HG03066 (cell line): ENCODE measurements around the gene APEH.

Experiments
- ATAC-seq: cut with Tn5 transposase; IDR thresholded peaks from one replicate; pipeline ENCODE4 v1.9.1; 2021; ENCODE audit warnings: low read depth; ENCODE audit not compliant: unreplicated experiment

Gene APEH

DNA sequence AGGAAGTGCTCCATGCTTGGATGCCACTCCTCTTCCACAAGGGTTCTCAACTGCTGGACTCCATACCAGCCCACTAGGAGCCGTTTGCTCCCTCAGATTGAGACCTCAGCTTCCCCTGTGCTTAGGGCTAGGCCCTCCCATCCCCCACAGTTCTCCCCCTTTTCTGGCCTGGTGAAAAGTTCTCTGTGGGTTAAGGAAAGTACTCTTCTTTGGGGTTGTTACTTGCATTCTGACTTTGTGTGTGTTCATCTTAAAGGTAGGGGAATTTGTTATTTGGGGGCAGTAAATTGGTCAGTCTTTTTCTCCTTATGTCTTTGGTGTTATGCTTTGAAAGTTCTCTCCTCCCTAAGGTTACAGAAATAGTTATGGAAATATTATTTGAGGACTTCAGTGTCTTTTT is 24.0 kb upstream of the APEH start:
- no peak for ATAC-seq

DNA sequence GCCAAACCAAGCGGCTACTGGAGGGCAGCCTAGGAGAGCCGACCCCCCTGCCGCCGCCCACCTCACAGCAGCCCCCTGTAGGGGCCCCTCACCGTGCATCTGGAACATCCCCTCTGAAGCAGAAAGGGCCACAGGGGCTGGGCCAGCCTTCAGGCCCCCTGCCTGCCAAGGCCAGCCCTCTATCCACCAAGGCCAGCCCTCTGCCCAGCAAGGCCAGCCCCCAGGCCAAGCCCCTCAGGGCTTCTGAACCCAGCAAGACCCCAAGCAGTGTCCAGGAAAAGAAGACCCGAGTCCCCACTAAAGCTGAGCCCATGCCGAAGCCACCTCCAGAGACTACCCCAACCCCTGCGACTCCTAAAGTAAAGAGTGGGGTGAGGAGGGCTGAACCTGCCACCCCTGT is 23.5 kb upstream of the APEH start:
- ATAC-seq: no peak

DNA sequence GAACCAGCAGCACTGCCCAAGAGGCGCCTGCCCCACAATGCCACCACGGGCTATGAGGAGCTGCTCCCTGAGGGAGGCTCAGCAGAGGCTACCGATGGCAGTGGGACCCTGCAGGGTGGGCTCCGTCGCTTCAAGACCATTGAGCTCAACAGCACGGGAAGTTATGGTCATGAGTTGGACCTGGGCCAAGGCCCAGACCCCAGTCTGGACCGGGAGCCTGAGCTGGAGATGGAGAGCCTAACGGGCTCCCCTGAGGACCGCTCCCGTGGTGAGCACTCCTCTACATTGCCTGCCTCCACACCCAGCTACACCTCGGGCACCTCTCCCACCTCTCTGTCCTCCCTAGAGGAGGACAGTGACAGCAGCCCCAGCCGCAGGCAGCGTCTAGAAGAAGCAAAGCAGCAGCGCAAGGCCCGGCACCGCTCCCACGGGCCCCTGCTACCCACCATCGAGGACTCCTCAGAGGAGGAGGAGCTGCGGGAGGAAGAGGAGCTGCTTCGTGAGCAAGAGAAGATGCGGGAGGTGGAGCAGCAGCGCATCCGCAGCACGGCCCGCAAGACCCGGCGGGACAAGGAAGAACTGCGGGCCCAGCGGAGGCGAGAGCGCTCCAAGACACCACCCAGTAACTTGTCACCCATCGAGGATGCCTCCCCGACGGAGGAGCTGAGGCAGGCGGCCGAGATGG is 21.8 kb upstream of the APEH start:
- ATAC-seq: no peak

DNA sequence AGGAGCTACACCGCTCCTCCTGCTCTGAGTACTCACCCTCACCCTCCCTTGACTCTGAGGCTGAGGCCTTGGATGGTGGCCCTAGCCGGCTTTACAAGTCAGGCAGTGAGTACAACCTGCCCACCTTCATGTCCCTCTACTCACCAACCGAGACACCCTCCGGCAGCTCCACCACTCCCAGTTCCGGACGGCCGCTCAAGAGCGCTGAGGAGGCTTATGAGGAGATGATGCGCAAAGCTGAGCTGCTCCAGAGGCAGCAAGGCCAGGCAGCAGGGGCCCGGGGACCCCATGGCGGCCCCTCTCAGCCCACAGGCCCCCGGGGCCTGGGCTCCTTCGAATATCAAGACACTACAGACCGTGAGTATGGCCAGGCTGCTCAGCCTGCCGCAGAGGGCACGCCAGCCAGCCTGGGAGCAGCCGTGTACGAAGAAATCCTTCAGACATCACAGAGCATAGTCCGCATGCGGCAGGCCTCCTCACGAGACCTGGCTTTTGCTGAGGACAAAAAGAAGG is 21.2 kb upstream of the APEH start:
- ATAC-seq: no peak

DNA sequence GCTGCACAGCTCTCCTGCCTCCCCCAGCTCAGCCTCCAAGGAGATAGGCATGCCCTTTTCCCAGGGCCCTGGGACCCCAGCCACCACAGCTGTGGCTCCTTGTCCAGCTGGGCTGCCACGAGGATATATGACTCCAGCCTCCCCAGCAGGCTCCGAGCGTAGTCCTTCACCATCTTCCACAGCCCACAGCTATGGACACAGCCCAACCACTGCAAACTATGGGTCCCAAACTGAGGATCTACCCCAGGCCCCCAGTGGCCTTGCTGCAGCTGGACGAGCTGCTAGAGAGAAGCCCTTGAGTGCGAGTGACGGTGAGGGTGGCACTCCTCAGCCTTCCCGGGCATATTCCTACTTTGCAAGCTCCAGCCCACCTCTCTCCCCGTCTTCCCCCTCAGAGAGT is 20.5 kb upstream of the APEH start:
- ATAC-seq: no peak

DNA sequence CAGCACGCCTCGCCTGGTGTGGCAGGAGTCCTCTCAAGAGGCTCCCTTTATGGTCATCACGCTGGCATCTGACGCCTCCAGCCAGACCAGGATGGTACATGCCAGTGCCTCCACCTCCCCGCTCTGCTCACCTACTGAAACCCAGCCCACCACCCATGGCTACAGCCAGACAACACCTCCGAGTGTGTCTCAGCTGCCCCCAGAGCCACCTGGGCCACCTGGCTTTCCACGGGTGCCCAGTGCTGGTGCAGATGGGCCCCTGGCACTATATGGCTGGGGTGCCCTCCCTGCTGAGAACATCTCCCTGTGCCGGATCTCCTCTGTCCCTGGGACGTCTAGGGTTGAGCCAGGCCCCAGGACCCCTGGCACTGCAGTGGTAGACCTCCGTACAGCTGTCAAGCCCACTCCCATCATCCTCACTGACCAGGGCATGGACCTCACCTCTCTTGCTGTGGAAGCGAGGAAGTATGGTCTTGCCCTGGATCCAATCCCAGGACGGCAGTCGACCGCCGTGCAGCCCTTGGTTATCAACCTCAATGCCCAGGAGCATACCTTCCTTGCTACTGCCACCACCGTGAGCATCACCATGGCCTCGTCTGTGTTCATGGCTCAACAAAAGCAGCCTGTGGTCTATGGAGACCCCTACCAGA is 19.9 kb upstream of the APEH start:
- no peak for ATAC-seq

DNA sequence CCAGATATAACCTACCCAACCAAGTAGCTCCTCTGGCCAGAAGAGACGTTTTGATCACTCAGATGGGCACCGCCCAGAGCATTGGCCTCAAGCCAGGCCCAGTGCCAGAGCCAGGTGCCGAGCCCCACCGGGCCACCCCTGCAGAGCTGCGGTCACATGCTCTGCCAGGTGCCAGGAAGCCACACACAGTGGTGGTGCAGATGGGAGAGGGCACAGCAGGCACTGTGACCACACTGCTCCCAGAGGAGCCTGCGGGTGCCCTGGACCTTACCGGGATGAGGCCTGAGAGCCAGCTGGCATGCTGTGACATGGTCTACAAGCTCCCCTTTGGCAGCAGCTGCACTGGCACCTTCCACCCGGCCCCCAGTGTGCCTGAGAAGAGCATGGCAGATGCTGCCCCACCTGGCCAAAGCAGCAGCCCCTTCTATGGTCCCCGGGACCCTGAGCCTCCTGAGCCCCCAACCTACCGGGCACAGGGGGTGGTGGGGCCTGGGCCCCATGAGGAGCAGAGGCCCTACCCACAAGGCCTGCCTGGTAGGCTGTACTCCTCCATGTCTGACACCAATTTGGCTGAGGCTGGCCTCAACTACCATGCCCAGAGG is 19.1 kb upstream of the APEH start:
- no peak for ATAC-seq

DNA sequence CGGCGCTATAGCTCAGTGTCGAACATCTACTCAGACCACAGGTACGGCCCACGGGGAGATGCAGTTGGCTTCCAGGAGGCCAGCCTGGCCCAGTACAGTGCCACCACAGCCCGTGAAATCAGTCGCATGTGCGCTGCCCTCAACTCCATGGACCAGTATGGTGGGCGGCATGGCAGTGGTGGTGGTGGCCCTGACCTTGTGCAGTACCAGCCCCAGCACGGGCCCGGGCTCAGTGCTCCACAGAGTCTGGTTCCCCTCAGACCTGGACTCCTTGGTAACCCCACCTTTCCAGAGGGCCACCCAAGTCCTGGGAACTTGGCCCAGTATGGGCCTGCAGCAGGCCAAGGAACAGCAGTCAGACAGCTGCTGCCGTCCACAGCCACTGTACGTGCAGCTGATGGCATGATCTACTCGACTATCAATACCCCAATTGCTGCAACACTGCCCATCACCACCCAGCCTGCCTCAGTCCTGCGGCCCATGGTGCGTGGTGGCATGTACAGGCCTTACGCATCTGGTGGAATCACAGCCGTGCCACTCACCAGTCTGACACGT is 18.3 kb upstream of the APEH start:
- no peak for ATAC-seq

DNA sequence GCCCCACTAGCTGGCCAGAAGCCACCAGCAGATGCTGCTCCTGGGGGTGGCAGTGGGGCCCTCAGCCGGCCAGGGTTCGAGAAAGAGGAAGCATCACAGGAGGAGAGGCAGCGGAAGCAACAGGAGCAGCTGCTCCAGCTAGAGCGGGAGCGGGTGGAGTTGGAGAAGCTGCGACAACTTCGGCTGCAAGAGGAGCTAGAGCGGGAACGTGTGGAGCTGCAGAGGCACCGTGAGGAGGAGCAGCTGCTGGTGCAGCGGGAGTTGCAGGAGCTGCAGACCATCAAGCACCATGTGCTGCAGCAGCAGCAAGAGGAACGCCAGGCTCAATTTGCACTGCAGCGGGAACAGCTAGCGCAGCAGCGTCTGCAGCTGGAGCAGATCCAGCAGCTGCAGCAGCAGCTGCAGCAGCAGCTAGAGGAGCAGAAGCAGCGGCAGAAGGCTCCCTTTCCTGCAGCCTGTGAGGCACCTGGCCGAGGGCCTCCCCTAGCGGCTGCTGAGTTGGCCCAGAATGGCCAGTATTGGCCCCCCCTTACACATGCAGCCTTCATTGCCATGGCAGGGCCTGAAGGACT is 17.5 kb upstream of the APEH start:
- no peak for ATAC-seq

DNA sequence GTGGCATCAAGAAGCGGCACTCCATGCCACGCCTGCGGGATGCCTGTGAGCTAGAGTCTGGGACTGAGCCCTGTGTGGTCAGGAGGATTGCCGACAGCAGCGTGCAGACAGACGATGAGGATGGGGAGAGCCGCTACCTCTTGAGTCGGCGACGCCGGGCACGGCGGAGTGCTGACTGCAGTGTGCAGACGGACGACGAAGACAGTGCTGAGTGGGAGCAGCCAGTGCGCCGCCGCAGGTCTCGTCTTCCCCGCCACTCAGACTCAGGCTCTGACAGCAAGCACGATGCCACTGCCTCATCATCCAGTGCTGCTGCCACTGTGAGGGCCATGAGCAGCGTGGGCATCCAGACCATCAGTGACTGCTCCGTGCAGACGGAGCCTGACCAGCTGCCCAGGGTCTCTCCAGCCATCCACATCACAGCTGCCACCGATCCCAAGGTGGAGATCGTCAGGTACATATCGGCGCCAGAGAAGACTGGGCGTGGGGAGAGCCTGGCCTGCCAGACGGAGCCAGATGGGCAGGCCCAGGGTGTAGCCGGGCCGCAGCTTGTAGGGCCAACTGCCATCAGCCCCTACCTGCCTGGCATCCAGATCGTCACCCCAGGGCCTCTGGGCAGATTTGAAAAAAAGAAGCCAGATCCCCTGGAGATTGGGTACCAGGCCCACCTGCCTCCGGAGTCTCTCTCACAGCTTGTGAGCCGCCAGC is 16.8 kb upstream of the APEH start:
- no peak for ATAC-seq

DNA sequence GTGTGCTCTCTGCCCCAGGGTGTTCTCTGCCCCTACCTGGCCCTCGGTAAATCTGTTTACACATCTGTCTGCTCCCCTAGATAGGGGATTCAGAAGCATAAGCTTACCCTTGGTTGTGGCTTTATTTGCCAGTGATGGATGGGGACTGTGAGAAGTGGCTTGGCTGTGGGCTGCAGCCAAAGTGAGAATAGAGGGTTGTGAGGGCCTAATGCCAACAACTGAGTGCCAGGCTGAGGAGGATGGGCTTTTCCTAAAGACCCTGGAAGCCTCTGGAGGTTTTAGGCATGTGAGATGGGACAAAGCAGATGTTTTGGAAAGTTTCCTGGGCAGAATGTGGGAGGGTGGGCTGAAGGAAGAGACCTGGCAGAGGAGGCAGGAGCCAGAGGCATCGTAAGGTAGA is 15.4 kb upstream of the APEH start:
- ATAC-seq: no peak

DNA sequence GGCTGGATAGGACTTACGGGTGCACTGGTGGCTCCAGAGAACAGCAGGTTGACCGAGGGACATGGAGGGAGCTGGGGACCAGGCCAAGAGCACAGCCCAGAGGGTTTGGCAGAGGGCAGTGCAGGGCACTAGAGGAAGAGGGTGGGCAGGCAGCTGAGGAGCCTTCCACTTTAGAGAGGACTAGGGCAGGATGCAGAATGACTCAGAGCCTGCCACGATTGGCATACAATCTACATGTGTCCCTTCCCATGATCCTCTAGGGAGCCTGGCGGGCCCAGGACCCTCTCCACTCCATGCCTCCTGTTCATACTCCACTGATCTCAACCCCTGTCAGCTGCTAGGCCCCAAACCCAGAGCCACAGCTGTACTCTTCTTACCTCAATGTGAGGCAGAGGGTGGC is 14.4 kb upstream of the APEH start:
- ATAC-seq: no peak

DNA sequence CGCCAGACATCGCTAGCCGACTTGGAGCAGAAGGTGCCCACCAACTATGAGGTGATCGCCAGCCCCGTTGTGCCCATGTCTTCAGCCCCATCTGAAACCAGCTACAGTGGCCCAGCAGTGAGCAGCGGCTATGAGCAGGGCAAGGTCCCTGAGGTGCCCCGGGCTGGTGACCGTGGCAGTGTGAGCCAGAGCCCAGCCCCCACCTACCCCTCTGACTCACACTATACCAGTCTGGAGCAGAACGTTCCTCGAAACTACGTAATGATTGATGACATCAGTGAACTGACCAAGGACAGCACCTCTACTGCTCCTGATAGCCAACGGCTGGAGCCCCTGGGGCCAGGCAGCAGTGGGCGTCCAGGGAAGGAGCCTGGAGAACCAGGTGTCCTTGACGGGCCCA is 12.9 kb upstream of the APEH start:
- no peak for ATAC-seq

DNA sequence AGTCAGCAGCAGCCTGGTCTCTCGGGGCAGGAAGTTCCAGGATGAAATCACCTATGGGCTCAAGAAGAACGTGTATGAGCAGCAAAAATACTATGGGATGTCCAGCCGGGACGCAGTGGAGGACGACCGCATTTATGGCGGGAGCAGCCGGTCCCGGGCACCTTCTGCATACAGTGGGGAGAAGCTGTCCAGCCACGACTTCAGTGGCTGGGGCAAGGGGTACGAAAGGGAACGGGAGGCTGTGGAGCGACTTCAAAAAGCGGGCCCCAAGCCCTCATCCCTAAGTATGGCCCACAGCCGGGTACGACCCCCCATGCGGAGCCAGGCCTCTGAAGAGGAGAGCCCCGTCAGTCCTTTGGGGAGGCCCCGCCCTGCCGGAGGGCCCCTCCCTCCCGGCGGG is 12.1 kb upstream of the APEH start:
- ATAC-seq: no peak

DNA sequence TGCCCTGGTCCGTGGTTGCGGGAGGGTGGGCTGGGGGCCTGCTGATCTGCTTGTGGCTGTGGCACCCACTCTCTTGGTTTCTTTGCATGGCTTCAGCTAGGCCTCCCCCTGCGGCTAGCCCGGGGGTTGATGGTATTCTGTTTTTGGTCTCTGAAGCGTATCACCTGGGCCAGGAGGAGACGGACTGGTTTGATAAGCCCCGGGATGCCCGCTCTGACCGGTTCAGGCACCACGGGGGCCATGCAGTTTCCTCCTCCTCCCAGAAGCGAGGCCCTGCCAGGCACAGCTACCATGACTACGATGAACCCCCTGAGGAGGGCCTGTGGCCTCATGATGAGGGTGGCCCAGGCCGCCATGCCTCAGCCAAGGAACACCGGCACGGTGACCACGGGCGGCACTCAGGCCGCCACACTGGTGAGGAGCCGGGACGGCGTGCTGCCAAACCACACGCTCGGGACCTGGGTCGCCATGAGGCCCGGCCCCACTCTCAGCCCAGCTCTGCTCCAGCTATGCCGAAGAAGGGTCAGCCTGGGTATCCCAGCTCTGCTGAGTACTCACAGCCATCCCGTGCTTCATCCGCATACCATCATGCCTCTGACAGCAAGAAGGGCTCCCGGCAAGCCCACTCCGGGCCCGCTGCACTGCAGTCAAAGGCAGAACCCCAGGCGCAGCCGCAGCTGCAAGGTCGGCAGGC is 11.3 kb upstream of the APEH start:
- no peak for ATAC-seq

DNA sequence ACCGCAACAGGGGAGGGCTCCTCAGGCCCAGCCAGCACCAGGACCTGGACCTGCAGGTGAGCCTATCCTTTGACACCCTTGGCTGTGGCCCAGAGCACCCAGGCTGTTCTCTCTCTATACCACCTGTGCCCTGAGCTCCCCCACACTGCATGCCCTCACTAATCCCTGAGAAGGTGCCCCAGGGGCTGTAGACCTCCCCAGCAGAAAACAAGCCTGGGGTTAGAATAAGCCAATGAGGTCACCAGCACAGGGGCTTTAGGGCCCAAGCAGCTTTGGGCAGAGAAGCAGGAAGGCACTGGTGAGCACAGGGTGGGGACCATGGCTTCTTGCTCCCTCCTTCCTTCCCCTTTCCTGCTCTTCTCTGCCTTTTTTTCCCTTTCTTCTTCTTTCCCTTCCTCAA is 10.3 kb upstream of the APEH start:
- no peak for ATAC-seq

DNA sequence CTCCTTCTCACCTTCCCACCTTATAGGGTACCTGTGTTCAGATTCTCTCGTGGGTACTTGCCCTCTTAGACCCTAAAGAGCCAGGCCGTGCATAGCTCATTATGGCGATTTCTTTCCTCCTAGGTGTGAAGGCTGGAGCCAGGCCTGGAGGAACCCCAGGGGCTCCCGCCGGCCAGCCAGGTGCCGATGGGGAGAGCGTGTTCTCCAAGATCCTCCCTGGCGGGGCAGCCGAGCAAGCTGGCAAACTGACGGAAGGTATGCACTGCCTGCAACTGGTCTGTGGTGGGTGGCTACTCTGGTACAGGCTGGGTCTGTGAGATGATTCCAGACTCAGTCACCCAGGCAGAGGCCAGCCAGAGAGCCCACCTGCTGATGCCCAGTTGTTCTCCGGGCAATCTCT is 9.9 kb upstream of the APEH start:
- ATAC-seq: no peak

DNA sequence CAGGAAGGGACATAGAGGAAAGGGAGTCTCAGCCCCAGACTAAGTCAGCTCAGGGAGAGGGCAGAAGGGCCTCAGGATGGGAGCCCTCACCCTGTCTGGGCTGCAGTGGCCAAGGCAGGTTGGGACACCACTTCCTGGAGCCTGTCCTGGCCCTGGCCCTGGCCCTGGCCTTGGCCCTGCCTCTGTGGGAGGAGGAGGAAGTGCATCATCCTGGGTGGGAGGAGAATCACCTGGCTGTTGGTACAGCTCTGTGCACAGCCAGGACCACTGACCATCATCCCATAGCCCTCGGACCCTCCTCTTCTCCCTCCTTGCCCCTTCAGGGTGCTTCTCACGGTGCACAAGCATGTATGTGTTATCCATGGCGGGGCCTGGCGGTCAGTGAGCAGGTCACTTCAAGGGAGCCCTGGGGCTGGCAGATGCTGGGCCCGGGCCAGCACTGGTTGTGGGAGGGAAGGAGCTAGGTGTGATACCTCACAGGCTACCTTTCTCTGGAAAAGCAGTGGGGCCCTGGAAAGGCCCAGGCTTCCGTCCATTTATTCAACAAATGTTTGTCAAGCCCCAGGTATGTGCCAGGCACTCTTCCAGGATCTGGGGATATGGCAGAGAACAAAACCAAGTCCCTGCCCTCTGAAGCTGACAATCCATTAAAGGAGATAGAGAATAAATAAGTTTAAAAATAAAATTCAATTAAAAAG is 8.2 kb upstream of the APEH start:
- no peak for ATAC-seq

DNA sequence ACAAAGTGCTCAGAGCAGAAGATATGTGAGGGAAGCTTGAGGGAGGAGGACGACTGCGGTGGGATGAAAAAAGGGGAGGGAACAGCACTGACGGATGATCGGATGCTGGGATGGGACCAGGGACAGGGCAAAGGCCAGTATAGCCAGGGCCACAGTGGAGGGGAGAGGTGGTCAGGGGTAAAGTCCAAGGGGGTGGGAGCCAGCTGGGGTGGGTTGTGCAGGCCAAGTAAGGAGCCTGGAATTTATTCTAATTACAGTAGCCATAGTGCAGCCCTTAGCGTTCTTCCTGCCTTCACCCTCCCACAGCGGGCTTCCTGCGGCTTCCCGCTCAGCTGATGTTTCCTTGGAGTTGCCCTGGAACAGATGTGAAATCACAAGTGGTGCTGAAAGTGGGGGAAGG is 7.6 kb upstream of the APEH start:
- no peak for ATAC-seq
